HG03159 (cell line): Measurements from ENCODE around the gene CILP2.

Experiments used
- ATAC-seq: cut with Tn5 transposase; IDR thresholded peaks from one replicate; pipeline ENCODE4 v1.9.1; 2021; ENCODE audit warnings: mild to moderate bottlenecking, moderate library complexity; ENCODE audit not compliant: unreplicated experiment

CILP2 gene

GRCh38 chr19:19505669-19506326 lies 32.3 kb upstream of the CILP2 start:
- ATAC-seq = no peak

GRCh38 chr19:19506592-19506991 lies 31.5 kb upstream of the CILP2 start:
- ATAC-seq = no peak

GRCh38 chr19:19507354-19507753 lies 30.7 kb upstream of the CILP2 start:
- no peak for ATAC-seq

GRCh38 chr19:19508217-19508616 lies 29.8 kb upstream of the CILP2 start:
- no peak for ATAC-seq

GRCh38 chr19:19510432-19510831 lies 27.6 kb upstream of the CILP2 start:
- no peak for ATAC-seq

- ATAC-seq = no peak
Measured at GRCh38 chr19:19513682-19514081, 24.4 kb upstream of the CILP2 start.

- ATAC-seq = no peak
Measured at GRCh38 chr19:19514215-19514657, 23.8 kb upstream of the CILP2 start.

GRCh38 chr19:19514881-19515641 lies 23.0 kb upstream of the CILP2 start, which contains the start of gene TSSK6:
Gene TSSK6, minus strand, starts transcription at chr19:19515548. Its CDS starts 121 bp downstream, at chr19:19515427.
- no peak for ATAC-seq

GRCh38 chr19:19515642-19516519 lies 22.2 kb upstream of the CILP2 start, which contains the start of gene NDUFA13:
Gene NDUFA13, plus strand, starts transcription at chr19:19516225. Its CDS starts 14 bp downstream, at chr19:19516239.
- peak; percentile 87 for ATAC-seq

GRCh38 chr19:19517235-19517619 lies 20.8 kb upstream of the CILP2 start:
- ATAC-seq = no peak

- ATAC-seq = no peak
Measured at GRCh38 chr19:19520989-19521388, 17.1 kb upstream of the CILP2 start.

GRCh38 chr19:19523177-19523576 lies 14.9 kb upstream of the CILP2 start:
- ATAC-seq = no peak

GRCh38 chr19:19524053-19524452 lies 14.0 kb upstream of the CILP2 start:
- ATAC-seq = no peak

GRCh38 chr19:19525611-19526380 lies 12.3 kb upstream of the CILP2 start:
- no peak for ATAC-seq

- no peak for ATAC-seq
Measured at GRCh38 chr19:19526581-19527370, 11.3 kb upstream of the CILP2 start.

GRCh38 chr19:19527371-19527656 lies 10.8 kb upstream of the CILP2 start:
- no peak for ATAC-seq

GRCh38 chr19:19527674-19528625 lies 10.1 kb upstream of the CILP2 start:
- no peak for ATAC-seq

GRCh38 chr19:19528721-19529490 lies 9.2 kb upstream of the CILP2 start, which contains the start of gene YJEFN3:
Gene YJEFN3, plus strand, starts transcription at chr19:19528911. Its CDS starts 22 bp downstream, at chr19:19528933.
- no peak for ATAC-seq
